AG09319 (cell line): Measurements from ENCODE around the gene IFI30.

Experiments
- DNase-seq: peaks from one replicate; pipeline ENCODE4 v3.0.0-alpha.2; 2010; ENCODE audit warnings: low read depth; ENCODE audit errors: extremely low read depth
- CTCF ChIP-seq: IDR thresholded peaks from 2 replicates; pipeline ENCODE4 v1.5.1; 2011; ENCODE audit warnings: low read depth, mild to moderate bottlenecking, inconsistent platforms, low read length, moderate library complexity

The IFI30 gene

DNA sequence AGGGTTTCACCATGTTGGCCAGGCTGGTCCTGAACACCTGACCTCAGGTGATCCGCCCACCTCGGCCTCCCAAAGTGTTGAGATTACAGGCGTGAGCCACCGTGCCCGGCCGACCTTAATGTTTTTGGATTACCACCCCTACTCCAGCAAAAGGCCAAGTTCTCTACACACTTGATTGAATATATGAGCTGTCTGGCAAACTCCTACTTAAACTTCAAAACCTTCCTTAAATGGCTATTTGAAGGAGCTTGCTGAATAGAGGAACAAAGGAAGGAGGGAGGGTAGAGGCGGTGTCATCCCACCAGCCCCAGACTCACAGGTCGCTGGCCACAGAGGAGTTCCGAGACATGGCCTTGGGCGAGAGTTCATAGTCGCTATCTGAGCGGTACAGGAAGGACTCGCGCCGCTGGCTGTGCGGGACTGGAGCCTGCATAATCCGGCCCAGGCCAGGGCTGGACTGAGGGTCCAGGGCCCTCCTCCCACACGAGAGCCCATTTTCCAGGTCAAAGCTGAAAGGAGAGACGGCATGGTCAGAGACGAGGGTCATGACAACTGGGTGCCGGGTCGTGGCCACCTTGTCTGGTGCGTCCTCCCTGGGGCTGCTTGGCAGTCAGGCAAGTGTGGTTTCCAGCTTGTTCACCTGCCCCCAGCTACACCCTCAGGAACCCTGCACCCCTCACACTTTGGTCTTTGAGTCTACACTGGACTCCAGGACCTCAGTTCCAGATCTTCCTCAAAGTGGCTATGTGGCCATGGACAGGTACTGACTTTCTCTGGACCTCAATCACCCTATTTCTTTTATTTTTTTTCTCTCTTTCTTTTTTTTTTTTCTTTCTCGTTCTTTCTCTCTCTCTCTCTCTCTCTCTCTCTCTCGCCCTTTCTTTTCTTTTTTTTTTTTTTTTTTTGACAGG is 48.5 kb downstream of the IFI30 start:
- DNase-seq = no peak
- no peak for TF ChIP-seq CTCF

DNA sequence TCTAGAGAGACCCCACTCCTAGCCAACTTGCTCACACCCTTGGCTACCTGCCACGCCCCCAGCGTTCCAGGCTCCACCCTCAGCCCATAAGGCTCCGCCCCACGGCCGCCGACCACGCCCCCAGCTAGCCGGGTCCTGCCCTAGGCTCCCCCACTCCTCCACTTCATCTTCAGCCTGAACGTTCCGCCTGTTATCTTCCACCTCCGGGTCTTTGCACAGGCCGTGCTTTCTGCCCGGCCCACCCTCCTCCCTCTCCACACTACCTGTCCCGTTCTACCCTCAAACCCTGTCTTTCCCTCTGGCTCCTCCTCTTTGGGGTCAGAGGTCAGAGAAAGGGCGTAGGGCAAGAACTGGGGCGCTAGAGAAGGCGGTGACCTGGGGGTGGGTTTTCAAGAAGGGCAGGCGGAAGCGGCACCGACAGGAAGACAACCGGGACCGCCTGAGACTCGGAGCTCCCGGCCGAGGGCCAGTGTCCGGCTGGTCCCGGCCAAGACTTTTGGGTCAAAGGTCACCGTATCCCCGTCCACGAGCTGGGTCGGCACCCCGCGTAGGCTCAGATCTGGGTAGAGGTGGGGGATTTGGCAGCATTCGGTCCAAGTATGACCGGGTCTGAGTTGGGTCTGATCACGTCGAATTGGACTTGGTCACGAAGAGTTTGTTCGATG is 50.4 kb downstream of the IFI30 start:
- TF ChIP-seq CTCF = no peak
- no peak for DNase-seq

GRCh38 chr19:18224525-18225354 is 51.1 kb downstream of the IFI30 start:
- TF ChIP-seq CTCF = no peak

DNA sequence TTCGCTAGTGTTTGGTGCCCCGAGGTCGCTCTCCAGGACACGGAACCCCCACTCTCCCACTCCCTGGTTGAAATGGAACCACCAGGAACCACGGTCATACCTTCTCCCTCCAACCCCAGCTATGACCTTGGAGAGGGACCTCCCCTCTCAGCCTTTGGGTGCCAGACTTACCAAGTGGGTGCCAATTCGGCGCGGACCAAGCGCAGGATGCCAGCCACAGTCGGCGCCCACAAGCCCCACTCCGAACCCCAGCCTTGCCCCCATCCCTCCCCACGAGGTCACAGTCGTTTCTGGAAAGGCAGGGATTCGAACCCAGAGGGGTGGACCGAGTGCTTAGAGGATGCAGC is 51.7 kb downstream of the IFI30 start:
- DNase-seq = no peak
- no peak for TF ChIP-seq CTCF

More at GRCh38 chr19:18224525-18225354, 51.1 kb downstream of the IFI30 start:
- DNase-seq = peak; percentile 98

DNA sequence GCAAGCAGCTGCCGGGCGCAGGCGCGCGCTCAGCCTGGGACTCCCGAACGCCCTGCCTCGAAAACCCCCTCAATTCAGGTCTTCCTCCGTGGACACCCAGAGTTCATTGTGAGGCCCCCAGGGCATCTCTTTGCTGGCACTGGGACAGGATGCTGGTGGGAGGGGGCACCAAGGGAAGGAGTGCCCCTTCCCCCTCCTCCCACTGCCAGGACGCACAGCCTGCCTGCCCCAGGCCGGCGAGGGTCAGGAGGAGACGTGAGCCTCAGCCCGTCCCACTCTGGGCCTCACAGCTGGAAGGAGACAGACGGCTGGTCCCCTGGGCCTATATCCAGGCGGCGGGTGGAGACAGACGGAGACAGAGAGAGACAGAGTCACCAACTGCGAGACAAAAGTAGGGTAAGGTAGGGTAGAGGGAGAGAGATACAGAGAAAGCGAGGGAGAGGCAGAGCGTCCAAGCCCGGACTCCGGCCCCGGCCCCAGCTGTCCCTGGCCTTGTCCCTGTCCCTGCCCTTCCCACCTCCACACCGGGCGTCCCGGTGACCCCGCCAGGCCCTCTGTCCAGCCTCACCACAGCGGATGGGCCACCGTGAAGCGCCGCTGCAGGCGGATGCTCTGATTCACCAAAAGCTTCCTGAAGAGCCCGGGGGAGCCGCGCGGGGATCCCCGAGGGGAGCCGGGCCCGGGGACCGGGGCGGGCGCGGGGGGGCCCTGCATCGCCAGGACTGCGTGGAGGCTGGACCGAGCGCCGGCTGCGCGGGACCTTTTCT is 52.3 kb downstream of the IFI30 start, which contains the start of gene PDE4C:
Gene PDE4C (minus strand): TSS at position 737 of the 767 bp plus-strand sequence. CDS start 23 bp downstream, at position 714.
- no peak for DNase-seq
- no peak for TF ChIP-seq CTCF

DNA sequence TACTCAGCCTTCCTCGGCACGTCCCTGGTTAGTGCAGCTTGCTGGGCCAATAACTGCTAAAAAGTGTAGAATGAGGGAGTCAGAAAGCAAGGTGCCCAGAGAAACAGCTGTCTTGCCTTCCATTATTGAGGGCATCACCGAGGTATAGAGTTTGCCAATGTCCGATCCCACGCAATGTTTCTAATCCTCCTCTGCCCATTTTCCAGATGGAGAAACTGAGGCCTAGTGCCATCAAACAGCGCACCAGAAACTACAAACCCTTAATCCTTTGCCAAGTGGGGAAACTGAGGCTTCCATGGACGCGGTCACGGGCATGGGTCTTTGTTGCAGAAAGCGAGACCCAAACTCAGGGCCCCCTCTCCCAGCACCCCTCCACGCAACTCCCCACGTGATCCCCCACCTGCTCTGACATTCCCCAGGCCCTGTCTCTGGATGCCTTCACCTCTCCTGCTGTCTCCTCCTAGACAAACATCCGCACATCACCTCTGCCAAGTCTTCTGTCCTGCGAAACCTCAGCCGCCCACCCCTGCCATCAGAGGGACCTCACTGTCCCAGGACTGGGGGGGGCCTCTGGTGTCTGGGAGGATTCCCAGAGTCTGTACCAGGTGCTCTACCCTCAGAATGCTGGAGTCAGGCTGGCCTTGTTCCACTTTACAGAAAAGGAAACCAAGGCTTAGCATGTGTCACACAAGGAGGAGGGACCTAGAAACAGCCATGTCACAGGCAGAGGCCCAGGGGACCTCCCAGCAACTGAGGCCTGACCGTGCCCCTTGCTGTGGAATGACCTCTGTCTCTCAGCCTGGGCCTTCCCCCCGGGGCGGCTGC is 53.6 kb downstream of the IFI30 start:
- TF ChIP-seq CTCF = no peak
- DNase-seq = no peak
